Astrocyte (in vitro differentiated cells and primary cell): ENCODE data around the gene CLDN4. TPM values are rescaled to one million over a fixed set of nuclear protein-coding genes. Genes with fewer than 3 reads are reported as not detected.

Experiments
- DNase-seq: peaks from one replicate; pipeline ENCODE4 v3.0.0-alpha.2; 2010; ENCODE audit warnings: low read depth
- FAIRE-seq: peaks from 2 replicates; lab custom pipeline; 2011; peaks lifted over from hg19 to GRCh38; lab: Jason Lieb, UNC
- H2AFZ ChIP-seq: 2 replicates; pipeline ENCODE4 v1.6.0; 2012; ENCODE audit warnings: low read depth, low read length, inconsistent platforms
- H3K27ac ChIP-seq: 2 replicates; pipeline ENCODE4 v1.5.1; 2011; ENCODE audit warnings: low read depth, low read length, inconsistent platforms
- H3K27me3 ChIP-seq: 2 replicates; pipeline ENCODE4 v1.6.0; 2011; ENCODE audit warnings: low read length, inconsistent platforms; ENCODE audit not compliant: insufficient read depth
- H3K36me3 ChIP-seq: 2 replicates; pipeline ENCODE4 v1.5.1; 2011; ENCODE audit warnings: low read length, inconsistent platforms; ENCODE audit not compliant: insufficient read depth
- H3K4me1 ChIP-seq: 2 replicates; pipeline ENCODE4 v1.5.1; 2011; ENCODE audit warnings: low read length, inconsistent platforms; ENCODE audit not compliant: insufficient read depth
- H3K4me2 ChIP-seq: 2 replicates; pipeline ENCODE4 v1.6.0; 2012; ENCODE audit warnings: low read length, inconsistent platforms
- H3K4me3 ChIP-seq: 2 replicates; pipeline ENCODE4 v1.5.1; 2011; ENCODE audit warnings: low read depth, mild to moderate bottlenecking, low read length, inconsistent platforms; ENCODE audit not compliant: insufficient read depth
- H3K79me2 ChIP-seq: 2 replicates; pipeline ENCODE4 v1.6.0; 2012; ENCODE audit warnings: mild to moderate bottlenecking, low read length, inconsistent platforms; ENCODE audit not compliant: insufficient read depth
- H3K9ac ChIP-seq: 2 replicates; pipeline ENCODE4 v1.6.0; 2012; ENCODE audit warnings: mild to moderate bottlenecking, low read length, inconsistent platforms
- H3K9me3 ChIP-seq: 2 replicates; pipeline ENCODE4 v1.5.1; 2012; ENCODE audit warnings: low read depth, mild to moderate bottlenecking, low read length, inconsistent platforms; ENCODE audit not compliant: insufficient read depth
- H4K20me1 ChIP-seq: 2 replicates; pipeline ENCODE4 v1.6.0; 2012; ENCODE audit warnings: low read length, inconsistent platforms; ENCODE audit not compliant: insufficient read depth
- H3K27ac Mint-ChIP-seq: one replicate; pipeline ENCODE4 v1.8.0; 2021; ENCODE audit warnings: mild to moderate bottlenecking, mixed read lengths; ENCODE audit not compliant: unreplicated experiment
- H3K27me3 Mint-ChIP-seq: one replicate; pipeline ENCODE4 v1.8.0; 2021; ENCODE audit warnings: low read depth, mixed read lengths; ENCODE audit not compliant: unreplicated experiment
- H3K36me3 Mint-ChIP-seq: one replicate; pipeline ENCODE4 v1.8.0; 2021; ENCODE audit warnings: low read depth, mixed read lengths; ENCODE audit not compliant: unreplicated experiment
- H3K4me1 Mint-ChIP-seq: one replicate; pipeline ENCODE4 v1.8.0; 2021; ENCODE audit warnings: low read depth, mixed read lengths; ENCODE audit not compliant: unreplicated experiment
- H3K4me3 Mint-ChIP-seq: one replicate; pipeline ENCODE4 v1.8.0; 2021; ENCODE audit warnings: mild to moderate bottlenecking, moderate library complexity, mixed read lengths; ENCODE audit not compliant: unreplicated experiment
- H3K9me3 Mint-ChIP-seq: one replicate; pipeline ENCODE4 v1.8.0; 2021; ENCODE audit warnings: mild to moderate bottlenecking, mixed read lengths; ENCODE audit not compliant: unreplicated experiment
- CTCF ChIP-seq: IDR thresholded peaks from 2 replicates; pipeline ENCODE4 v1.5.1; 2011; ENCODE audit warnings: low read depth, mild to moderate bottlenecking, inconsistent platforms, low read length, moderate library complexity; ENCODE audit not compliant: insufficient read depth
- EZH2 ChIP-seq: IDR thresholded peaks from 2 replicates; pipeline ENCODE4 v1.6.1; 2012; ENCODE audit warnings: mild to moderate bottlenecking, low read length, inconsistent platforms; ENCODE audit not compliant: insufficient read depth
- total RNA-seq: library from RNA; stranded (reverse); gene quantifications from 2 replicates; pipeline ENCODE4 v1.2.1, GENCODE V29; 2021

Gene CLDN4
- total RNA-seq, 1 donor from 2014 or later: 32.5 TPM

GRCh38 chr7:73823257-73823656 is 7.5 kb upstream of the CLDN4 start:
- no peak for TF ChIP-seq CTCF
- TF ChIP-seq EZH2: no peak
- Mint-ChIP-seq H3K27me3 (no peaks in the 10 kb centered on the region), H3K27ac (no peak overlapping the region), H3K4me1 (peaks cover 15% of the 10 kb centered on the region), H3K4me3 (no peak overlapping the region), H3K9me3 (no peaks in the 10 kb centered on the region), H3K36me3 (no peaks in the 10 kb centered on the region)
- Histone ChIP-seq H3K27me3 (no peaks in the 10 kb centered on the region), H3K4me1 (peaks cover 17% of the 10 kb centered on the region), H3K4me2 (peak overlapping the region; percentile 76), H2AFZ (peak overlapping the region; percentile 69), H3K9me3 (no peaks in the 10 kb centered on the region), H3K9ac (peak overlapping the region; percentile 69), H3K79me2 (no peaks in the 10 kb centered on the region), H3K36me3 (no peaks in the 10 kb centered on the region), H3K27ac (peak overlapping the region; percentile 79), H4K20me1 (no peaks in the 10 kb centered on the region), H3K4me3 (no peak overlapping the region)
- no peak for DNase-seq
- FAIRE-seq: no peak

- H3K4me3 ChIP-seq: no peak overlapping the region
- DNase-seq: no peak
- no peaks in the 10 kb centered on the region for H3K27me3 ChIP-seq
- no peak overlapping the region for H3K4me3 Mint-ChIP-seq
- H3K9ac ChIP-seq: no peak overlapping the region
- H3K27me3 Mint-ChIP-seq: no peaks in the 10 kb centered on the region
- no peak overlapping the region for H3K27ac Mint-ChIP-seq
- FAIRE-seq: no peak
- TF ChIP-seq EZH2 (no peak), CTCF (no peak)
- H3K9me3 ChIP-seq: no peaks in the 10 kb centered on the region
- peaks cover 19% of the 10 kb centered on the region for H3K4me1 ChIP-seq
- H3K4me2 ChIP-seq: no peak overlapping the region
- H3K27ac ChIP-seq: no peak overlapping the region
- H3K36me3 ChIP-seq: no peaks in the 10 kb centered on the region
- no peaks in the 10 kb centered on the region for H3K79me2 ChIP-seq
- H4K20me1 ChIP-seq: no peaks in the 10 kb centered on the region
- peaks cover 17% of the 10 kb centered on the region for H3K4me1 Mint-ChIP-seq
- H3K36me3 Mint-ChIP-seq: no peaks in the 10 kb centered on the region
- no peak overlapping the region for H2AFZ ChIP-seq
- no peaks in the 10 kb centered on the region for H3K9me3 Mint-ChIP-seq
These were observed 6.8 kb upstream of the CLDN4 start for GRCh38 chr7:73823873-73824592.

- Histone ChIP-seq H3K79me2 (no peaks in the 10 kb centered on the region), H3K27me3 (no peaks in the 10 kb centered on the region), H3K9me3 (no peaks in the 10 kb centered on the region), H3K27ac (no peak overlapping the region), H3K36me3 (no peaks in the 10 kb centered on the region), H3K4me2 (no peak overlapping the region), H3K4me1 (peaks cover 19% of the 10 kb centered on the region), H2AFZ (no peak overlapping the region), H4K20me1 (no peaks in the 10 kb centered on the region), H3K4me3 (no peak overlapping the region), H3K9ac (no peak overlapping the region)
- H3K36me3 Mint-ChIP-seq: no peaks in the 10 kb centered on the region
- no peaks in the 10 kb centered on the region for H3K27me3 Mint-ChIP-seq
- peak overlapping the region; percentile 47 for H3K27ac Mint-ChIP-seq
- TF ChIP-seq CTCF (no peak), EZH2 (no peak)
- no peak for FAIRE-seq
- H3K4me1 Mint-ChIP-seq: peaks cover 22% of the 10 kb centered on the region
- H3K4me3 Mint-ChIP-seq: no peak overlapping the region
- no peak for DNase-seq
- H3K9me3 Mint-ChIP-seq: no peaks in the 10 kb centered on the region
These were observed 5.8 kb upstream of the CLDN4 start for GRCh38 chr7:73824986-73825385.
